PC-3 (cell line): ENCODE results near the gene TBC1D8. TPM values are rescaled to one million over a fixed set of nuclear protein-coding genes. Genes with fewer than 3 reads are reported as not detected.

Experiments used
- ATAC-seq: fragments of 200-7000 bp; cut with Tn5 transposase; 2 replicates; pipeline ENCODE4 v1.9.1; 2020; ENCODE audit warnings: mild to moderate bottlenecking, moderate library complexity
- BruUV-seq: library from RNA; stranded (reverse); fragments of 400-500 nt; replicated peaks from 2 replicates; lab custom pipeline; 2021; lab: Mats Ljungman, UMichigan
- CTCF ChIA-PET: fragments of 300-600 bp; sonication (Branson Sonifier 250); formaldehyde crosslinking; loops from one replicate; lab custom pipeline; 2022; ENCODE audit warnings: antibody characterized with exemption; lab: Charles Lee
- POLR2A ChIA-PET: fragments of 300-600 bp; sonication (Branson Sonifier 250); formaldehyde crosslinking; loops from one replicate; lab custom pipeline; 2022; ENCODE audit warnings: antibody characterized with exemption; ENCODE audit not compliant: unreplicated experiment; lab: Charles Lee
- DNase-seq: peaks from one replicate; pipeline ENCODE4 v3.0.0-alpha.2; 2015
- H2AFZ ChIP-seq: fragments of 300-600 bp; sonication (generic); 2 replicates; pipeline ENCODE4 v1.6.0; 2016; ENCODE audit warnings: antibody characterized with exemption, low read length
- H3F3A ChIP-seq: fragments of 300-600 bp; sonication (generic); one replicate; pipeline ENCODE4 v1.6.0; 2017; ENCODE audit warnings: antibody characterized with exemption, low read length, control low read depth, mild to moderate bottlenecking; ENCODE audit not compliant: unreplicated experiment
- H3K27ac ChIP-seq: fragments of 300-600 bp; sonication (generic); 2 replicates; pipeline ENCODE4 v1.5.1; 2016; ENCODE audit warnings: mild to moderate bottlenecking, low read length
- H3K27me3 ChIP-seq: fragments of 300-600 bp; sonication (generic); 2 replicates; pipeline ENCODE4 v1.6.1; 2016; ENCODE audit warnings: low read length, mixed read lengths
- H3K36me3 ChIP-seq: fragments of 300-600 bp; sonication (generic); 2 replicates; pipeline ENCODE4 v1.6.1; 2016; ENCODE audit warnings: low read depth, mixed run types, low read length, mixed read lengths
- H3K4me1 ChIP-seq: fragments of 300-600 bp; sonication (generic); 2 replicates; pipeline ENCODE4 v1.5.1; 2016; ENCODE audit warnings: low read length; ENCODE audit not compliant: insufficient read depth
- H3K4me2 ChIP-seq: fragments of 300-600 bp; sonication (generic); 2 replicates; pipeline ENCODE4 v1.6.0; 2016; ENCODE audit warnings: low read length
- H3K4me3 ChIP-seq: fragments of 300-600 bp; sonication (generic); 2 replicates; pipeline ENCODE4 v1.5.1; 2016; ENCODE audit warnings: mild to moderate bottlenecking, low read length, mixed read lengths
- H3K79me2 ChIP-seq: fragments of 300-600 bp; sonication (generic); 2 replicates; pipeline ENCODE4 v1.6.1; 2017; ENCODE audit warnings: low read length, mixed read lengths
- H3K9ac ChIP-seq: fragments of 300-600 bp; sonication (generic); 2 replicates; pipeline ENCODE4 v1.6.0; 2016; ENCODE audit warnings: mild to moderate bottlenecking, low read length
- H3K9me2 ChIP-seq: fragments of 300-600 bp; sonication (generic); replicated peaks from 2 replicates; pipeline ENCODE4 v1.6.1; 2016; ENCODE audit warnings: mixed run types, low read length, mixed read lengths
- H3K9me3 ChIP-seq: fragments of 300-600 bp; sonication (generic); 2 replicates; pipeline ENCODE4 v1.6.1; 2016; ENCODE audit warnings: low read length, mixed read lengths
- H4K20me1 ChIP-seq: fragments of 300-600 bp; sonication (generic); 2 replicates; pipeline ENCODE4 v1.6.1; 2016; ENCODE audit warnings: low read length, mixed read lengths
- CTCF ChIP-seq: fragments of 300-600 bp; sonication (generic); conservative IDR thresholded peaks from 2 replicates; pipeline ENCODE4 v1.5.1; 2017; ENCODE audit warnings: antibody characterized with exemption, low read depth, mild to moderate bottlenecking, low read length
- EZH2 ChIP-seq: fragments of 300-600 bp; sonication (generic); IDR thresholded peaks from one replicate; pipeline ENCODE4 v1.6.1; 2017; ENCODE audit warnings: antibody characterized with exemption, mild to moderate bottlenecking, low read length; ENCODE audit not compliant: unreplicated experiment
- EZH2phosphoT487 ChIP-seq: fragments of 300-600 bp; sonication (generic); IDR thresholded peaks from 2 replicates; pipeline ENCODE4 v1.6.1; 2018; ENCODE audit warnings: mild to moderate bottlenecking, antibody characterized with exemption, low read length, borderline replicate concordance
- intact Hi-C: fragments of 100-400 bp; cut with micrococcal nuclease; formaldehyde crosslinking; loops from 2 replicates; pipeline ENCODE4 v1.9.0; 2023
- total RNA-seq: library from RNA; depleted of rRNA; stranded (reverse); fragments of >200 nt; gene quantifications from 2 replicates; pipeline ENCODE4 v1.2.3, GENCODE V29; 2014

Gene TBC1D8
- total RNA-seq, 1 experiment from 2014 or later = 39.7 TPM

GRCh38 chr2:101133492-101134100, 17.6 kb downstream of the TBC1D8 start:
- POLR2A ChIA-PET = no interaction called here
- H4K20me1 ChIP-seq = peaks cover 39% of the 10 kb centered on the region
- no peaks in the 10 kb centered on the region for H3K36me3 ChIP-seq
- CTCF ChIA-PET = no interaction called here
- H3K4me2 ChIP-seq = no peak overlapping the region
- no peak for DNase-seq
- no peaks in the 10 kb centered on the region for H3F3A ChIP-seq
- no peak overlapping the region for H3K27ac ChIP-seq
- no TSS peak for BruUV-seq
- intact Hi-C loops = no loop called here
- peak; percentile 41 for ATAC-seq
- no peak overlapping the region for H3K4me3 ChIP-seq
- no peak overlapping the region for H2AFZ ChIP-seq
- peaks cover 100% of the 10 kb centered on the region for H3K79me2 ChIP-seq
- TF ChIP-seq EZH2 (no peak), EZH2phosphoT487 (no peak), CTCF (no peak)
- H3K9me3 ChIP-seq = no peaks in the 10 kb centered on the region
- no peak overlapping the region for H3K9ac ChIP-seq
- H3K4me1 ChIP-seq = peaks cover 17% of the 10 kb centered on the region
- H3K9me2 ChIP-seq = no peaks in the 10 kb centered on the region
- no peaks in the 10 kb centered on the region for H3K27me3 ChIP-seq

- peaks cover 30% of the 10 kb centered on the region for H3K4me1 ChIP-seq
- H3K9ac ChIP-seq = no peak overlapping the region
- H3K79me2 ChIP-seq = peaks cover 100% of the 10 kb centered on the region
- peaks cover 28% of the 10 kb centered on the region for H4K20me1 ChIP-seq
- intact Hi-C loops = no loop called here
- H3K36me3 ChIP-seq = no peaks in the 10 kb centered on the region
- no peak overlapping the region for H3K27ac ChIP-seq
- TF ChIP-seq EZH2phosphoT487 = no peak
- TF ChIP-seq EZH2 = no peak
- no peak for TF ChIP-seq CTCF
- BruUV-seq = no TSS peak
- no peaks in the 10 kb centered on the region for H3K9me2 ChIP-seq
- ATAC-seq (no peak), DNase-seq (no peak)
- CTCF ChIA-PET = no interaction called here
- H3K27me3 ChIP-seq = no peaks in the 10 kb centered on the region
- H3K9me3 ChIP-seq = no peaks in the 10 kb centered on the region
- POLR2A ChIA-PET = no interaction called here
- no peak overlapping the region for H3K4me3 ChIP-seq
- H2AFZ ChIP-seq = no peak overlapping the region
- H3K4me2 ChIP-seq = no peak overlapping the region
- no peaks in the 10 kb centered on the region for H3F3A ChIP-seq
Measured at GRCh38 chr2:101132202-101132601, 19.0 kb downstream of the TBC1D8 start.

- H3K79me2 ChIP-seq = peaks cover 95% of the 10 kb centered on the region
- CTCF ChIA-PET = no interaction called here
- no TSS peak for BruUV-seq
- H2AFZ ChIP-seq = no peak overlapping the region
- intact Hi-C loops = no loop called here
- H3K36me3 ChIP-seq = no peaks in the 10 kb centered on the region
- no peak overlapping the region for H3K4me3 ChIP-seq
- TF ChIP-seq EZH2phosphoT487 = no peak
- no peak overlapping the region for H3K9ac ChIP-seq
- no peaks in the 10 kb centered on the region for H3K9me2 ChIP-seq
- DNase-seq (no peak), ATAC-seq (no peak)
- POLR2A ChIA-PET = no interaction called here
- H3K4me1 ChIP-seq = peaks cover 37% of the 10 kb centered on the region
- peaks cover 11% of the 10 kb centered on the region for H3F3A ChIP-seq
- peaks cover 15% of the 10 kb centered on the region for H4K20me1 ChIP-seq
- H3K27me3 ChIP-seq = no peaks in the 10 kb centered on the region
- no peak overlapping the region for H3K4me2 ChIP-seq
- no peaks in the 10 kb centered on the region for H3K9me3 ChIP-seq
- no peak overlapping the region for H3K27ac ChIP-seq
Measured at GRCh38 chr2:101130081-101130480, 21.1 kb downstream of the TBC1D8 start.
